Gastroesophageal sphincter (tissue), 3 donors: ENCODE measurements around the gene CAMK1D.

ENCODE experiments used
- POLR2AphosphoS5 ChIP-seq: sonication (generic); formaldehyde crosslinking; IDR thresholded peaks from one replicate; pipeline ENCODE4 v1.6.1; 2017; ENCODE audit warnings: antibody characterized with exemption
- TF ChIP-seq, protein P1 (sequence below), 4 experiments: fragments of 200-600 bp in 2 of 4; fragments of 450-650 bp in 2 of 4; sonication (generic) in 1 of 4; IDR thresholded peaks; one replicate each; pipeline ENCODE4 v1.5.1; 2017 to 2019; ENCODE audit warnings: antibody characterized with exemption in 4 of 4, mild to moderate bottlenecking in 2 of 4, moderate library complexity in 2 of 4

DNA sequence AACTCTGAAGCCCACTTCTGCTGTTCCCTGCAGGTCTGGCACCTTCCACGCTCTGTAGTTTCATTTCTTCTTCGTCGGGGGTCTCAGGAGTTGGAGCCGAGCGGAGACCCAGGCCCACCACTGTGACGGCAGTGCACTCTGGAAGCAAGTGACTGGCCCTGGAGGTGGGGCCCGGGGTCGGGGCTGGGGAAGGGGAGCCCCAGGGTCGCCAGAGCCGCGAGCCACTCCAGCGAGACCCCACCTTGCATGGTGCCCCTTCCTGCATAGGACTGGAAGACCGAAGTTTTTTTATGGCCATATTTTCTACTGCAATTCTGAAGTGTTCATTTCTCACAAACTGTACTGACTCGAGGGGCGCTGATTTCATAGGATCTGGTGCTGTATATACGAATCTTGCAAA is 479.4 kb downstream of the CAMK1D start:
- no peak for TF ChIP-seq POLR2AphosphoS5
- TF ChIP-seq, protein P1, sequence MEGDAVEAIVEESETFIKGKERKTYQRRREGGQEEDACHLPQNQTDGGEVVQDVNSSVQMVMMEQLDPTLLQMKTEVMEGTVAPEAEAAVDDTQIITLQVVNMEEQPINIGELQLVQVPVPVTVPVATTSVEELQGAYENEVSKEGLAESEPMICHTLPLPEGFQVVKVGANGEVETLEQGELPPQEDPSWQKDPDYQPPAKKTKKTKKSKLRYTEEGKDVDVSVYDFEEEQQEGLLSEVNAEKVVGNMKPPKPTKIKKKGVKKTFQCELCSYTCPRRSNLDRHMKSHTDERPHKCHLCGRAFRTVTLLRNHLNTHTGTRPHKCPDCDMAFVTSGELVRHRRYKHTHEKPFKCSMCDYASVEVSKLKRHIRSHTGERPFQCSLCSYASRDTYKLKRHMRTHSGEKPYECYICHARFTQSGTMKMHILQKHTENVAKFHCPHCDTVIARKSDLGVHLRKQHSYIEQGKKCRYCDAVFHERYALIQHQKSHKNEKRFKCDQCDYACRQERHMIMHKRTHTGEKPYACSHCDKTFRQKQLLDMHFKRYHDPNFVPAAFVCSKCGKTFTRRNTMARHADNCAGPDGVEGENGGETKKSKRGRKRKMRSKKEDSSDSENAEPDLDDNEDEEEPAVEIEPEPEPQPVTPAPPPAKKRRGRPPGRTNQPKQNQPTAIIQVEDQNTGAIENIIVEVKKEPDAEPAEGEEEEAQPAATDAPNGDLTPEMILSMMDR (IDR thresholded peaks at IDR 0.05) = no peak
